K562 (cell line): ENCODE results near the gene TMX4. TPM values are rescaled to one million over a fixed set of nuclear protein-coding genes. Genes with fewer than 3 reads are reported as not detected.
"Not testable (repeated sequence)": the region's sequence is repeated elsewhere in the genome, so short reads cannot be mapped to it uniquely, and the experiment has no call there.

Source experiments
- ATAC-seq: fragments of 200-7000 bp; cut with Tn5 transposase; 3 replicates; pipeline ENCODE4 v1.9.1; 2020; ENCODE audit warnings: moderate library complexity
- BruUV-seq: library from RNA; stranded (reverse); fragments of 400-500 nt; replicated peaks from 2 replicates; lab custom pipeline; 2021; lab: Mats Ljungman, UMichigan
- CTCF ChIA-PET: fragments of 300-600 bp; formaldehyde crosslinking; extraction: SDS; loops from one replicate; lab custom pipeline; 2021; ENCODE audit warnings: low intra/inter-chr PET ratio; lab: Yijun Ruan, JAX
- POLR2A ChIA-PET: fragments of 300-600, 350-650 bp; sonication (Branson Sonifier 250); formaldehyde crosslinking; extraction: SDS; loops from one replicate; lab custom pipeline; 2021; ENCODE audit warnings: antibody characterized with exemption, inconsistent platforms; lab: Yijun Ruan, JAX
- DNase-seq, 4 experiments: peaks; one replicate each; pipeline versions ENCODE4 v3.0.0 to v3.0.0-alpha.2; 2011 to 2018; ENCODE audit warnings: low spot score in 3 of 4, mixed read lengths in 3 of 4; ENCODE audit errors: extremely low read depth in 1 of 4
- FAIRE-seq: peaks from 2 replicates; lab custom pipeline; 2011; peaks lifted over from hg19 to GRCh38; lab: Jason Lieb, UNC
- H2AFZ ChIP-seq: 2 replicates; pipeline ENCODE4 v1.6.0; 2011; ENCODE audit warnings: low read depth, low read length, control low read depth, inconsistent platforms
- H3K27ac ChIP-seq: fragments of 200-600 bp; 3 replicates; pipeline ENCODE4 v1.8.0; 2011; ENCODE audit warnings: low read depth, mild to moderate bottlenecking, control low read depth, inconsistent platforms, low read length, moderate library complexity, mixed read lengths; ENCODE audit errors: extremely low read depth
- H3K27me3 ChIP-seq, 2 experiments: fragments of 300-600 bp in 1 of 2; 2 replicates in 1 of 2; 3 replicates in 1 of 2; pipeline versions ENCODE4 v1.6.0 to v1.8.0; 2011; ENCODE audit warnings: inconsistent platforms in 2 of 2, low read length in 2 of 2, mild to moderate bottlenecking in 1 of 2, mixed read lengths in 1 of 2, moderate library complexity in 1 of 2; ENCODE audit not compliant: control insufficient read depth in 2 of 2, insufficient read depth in 2 of 2
- H3K36me3 ChIP-seq: fragments of 300-600 bp; 3 replicates; pipeline ENCODE4 v1.8.0; 2011; ENCODE audit warnings: mild to moderate bottlenecking, low read length, inconsistent platforms; ENCODE audit not compliant: control insufficient read depth, insufficient read depth
- H3K4me1 ChIP-seq, 2 experiments: fragments of 200-600 bp in 1 of 2; replicated peaks in 1 of 2; 2 replicates in 1 of 2; 3 replicates in 1 of 2; pipeline versions ENCODE4 v1.5.1 to v1.8.0; 2011; ENCODE audit warnings: inconsistent platforms in 2 of 2, low read length in 2 of 2, mild to moderate bottlenecking in 1 of 2, mixed read lengths in 1 of 2, moderate library complexity in 1 of 2; ENCODE audit not compliant: control insufficient read depth in 2 of 2, insufficient read depth in 2 of 2
- H3K4me2 ChIP-seq: 2 replicates; pipeline ENCODE4 v1.6.1; 2011; ENCODE audit warnings: low read length, control low read depth, inconsistent platforms, mixed read lengths; ENCODE audit not compliant: insufficient read depth
- H3K4me3 ChIP-seq: fragments of 200-600 bp; sonication (generic), shearing (Covaris generic); 2 replicates; pipeline ENCODE4 v1.5.1; 2016; ENCODE audit warnings: control low read depth, inconsistent platforms
- H3K79me2 ChIP-seq: fragments of 200-600 bp; 3 replicates; pipeline ENCODE4 v1.8.0; 2011; ENCODE audit warnings: low read length, inconsistent platforms; ENCODE audit not compliant: control insufficient read depth, insufficient read depth
- H3K9ac ChIP-seq, 2 experiments: 2 replicates each; pipeline versions ENCODE4 v1.6.0 to v1.6.1; 2011; ENCODE audit warnings: low read depth in 2 of 2, low read length in 2 of 2, control low read depth in 1 of 2, inconsistent platforms in 1 of 2, mild to moderate bottlenecking in 1 of 2, mixed read lengths in 1 of 2; ENCODE audit not compliant: insufficient read depth in 1 of 2
- H3K9me1 ChIP-seq: one replicate; pipeline ENCODE4 v1.6.0; 2011; ENCODE audit warnings: inconsistent platforms, mild to moderate bottlenecking, low read length, moderate library complexity; ENCODE audit not compliant: control insufficient read depth, insufficient read depth
- H3K9me3 ChIP-seq: replicated peaks from 2 replicates; pipeline ENCODE4 v1.5.1; 2011; ENCODE audit warnings: low read depth, low read length, inconsistent platforms; ENCODE audit not compliant: control insufficient read depth, insufficient read depth
- H4K20me1 ChIP-seq: replicated peaks from 2 replicates; pipeline ENCODE4 v1.6.1; 2011; ENCODE audit warnings: low read length, inconsistent platforms, mixed read lengths; ENCODE audit not compliant: control insufficient read depth, insufficient read depth
- ARHGAP35 ChIP-seq: fragments of 450-650 bp; IDR thresholded peaks from 2 replicates; pipeline ENCODE4 v1.6.1; 2018; ENCODE audit not compliant: partially characterized antibody
- HLTF ChIP-seq: fragments of 450-650 bp; IDR thresholded peaks from 2 replicates; pipeline ENCODE4 v1.6.1; 2016
- LARP7 ChIP-seq: fragments of 450-650 bp; IDR thresholded peaks from 2 replicates; pipeline ENCODE4 v1.6.1; 2016
- LEF1 ChIP-seq: fragments of 450-650 bp; IDR thresholded peaks from 2 replicates; pipeline ENCODE4 v1.6.1; 2016; ENCODE audit warnings: mild to moderate bottlenecking
- NFRKB ChIP-seq: fragments of 450-650 bp; IDR thresholded peaks from 2 replicates; pipeline ENCODE4 v1.6.1; 2016; ENCODE audit warnings: low read depth
- PHF20 ChIP-seq: fragments of 450-650 bp; IDR thresholded peaks from 2 replicates; pipeline ENCODE4 v1.6.1; 2018; ENCODE audit not compliant: partially characterized antibody
- SMARCA5 ChIP-seq: fragments of 450-650 bp; IDR thresholded peaks from 2 replicates; pipeline ENCODE4 v1.6.1; 2016
- TRIM24 ChIP-seq, 2 experiments: fragments of 450-650 bp; IDR thresholded peaks; 2 replicates each; pipeline ENCODE4 v1.6.1; 2016
- in situ Hi-C: fragments of 300-500 bp; cut with MboI; formaldehyde crosslinking; loops from 4 replicates; pipeline ENCODE4 v1.15.0; 2018; ENCODE audit warnings: inconsistent platforms, mixed read lengths
- intact Hi-C: fragments of 100-400 bp; cut with micrococcal nuclease; formaldehyde crosslinking; loops from 2 replicates; pipeline ENCODE4 v1.14.2; 2022
- polyA plus RNA-seq, 8 experiments: library from polyadenylated mRNA; depleted of rRNA in 4 of 8; stranded (reverse) in 5 of 8; unstranded in 3 of 8; fragments of >200 nt; fragmentation: Nextera tagmentation in 2 of 8; fragmentation: Illumina TruSeq in 1 of 8; extraction: Ambion mirVana in 2 of 8; extraction: Trizol in 1 of 8; gene quantifications; 2 replicates each; pipeline versions ENCODE4 v1.2.1 to v1.2.3, GENCODE V29; 2011 to 2014; ENCODE audit warnings: inconsistent platforms in 1 of 8, missing spikeins in 1 of 8
- total RNA-seq, 7 experiments: library from RNA; depleted of rRNA in 6 of 7; stranded (reverse); fragments of >200 nt in 6 of 7; fragmentation: Illumina TruSeq in 2 of 7; extraction: Trizol in 2 of 7; gene quantifications; 2 replicates each; pipeline versions ENCODE4 v1.2.1 to v1.2.3, GENCODE V29; 2011 to 2021; ENCODE audit warnings: low replicate concordance in 1 of 7
- TF ChIP-seq, protein P1 (sequence below): fragments of 450-650 bp; IDR thresholded peaks from 2 replicates; pipeline ENCODE4 v1.6.1; 2016; ENCODE audit warnings: borderline replicate concordance

Gene TMX4
- total and polyA plus RNA-seq, 9 of the 15 experiments (the other 6 are each of a cell fraction or from before 2014, with no cell fraction given), result 4.4 to 19.3 (median 10.8) TPM

DNA sequence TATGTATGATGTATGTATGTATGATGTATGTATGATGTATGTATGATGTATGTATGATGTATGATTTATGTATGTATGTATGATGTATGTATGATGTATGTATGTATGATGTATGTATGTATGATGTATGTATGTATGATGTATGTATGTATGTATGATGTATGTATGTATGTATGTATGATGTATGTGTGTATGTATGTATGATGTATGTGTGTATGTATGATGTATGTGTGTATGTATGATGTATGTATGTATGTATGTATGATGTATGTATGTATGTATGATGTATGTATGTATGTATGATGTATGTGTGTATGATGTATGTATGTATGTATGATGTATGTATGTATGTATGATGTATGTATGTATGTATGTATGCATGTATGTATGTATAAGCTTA, 12.0 kb upstream of the TMX4 start:
- FAIRE-seq, ATAC-seq, H3K9me3 ChIP-seq, H3K4me1 ChIP-seq, POLR2A ChIA-PET, H3K36me3 ChIP-seq, H3K27me3 ChIP-seq, H2AFZ ChIP-seq, H3K27ac ChIP-seq, H3K4me3 ChIP-seq, CTCF ChIA-PET, H3K79me2 ChIP-seq, DNase-seq, H3K9me1 ChIP-seq, H4K20me1 ChIP-seq, BruUV-seq, H3K4me2 ChIP-seq, H3K9ac ChIP-seq, intact Hi-C loops: not testable (repeated sequence)
- TF ChIP-seq TRIM24 (IDR thresholded peaks at IDR 0.05) (0 out of 4 replicates have a peak, but pooled peaks have one; percentile 34 to 47), ARHGAP35 (peak; percentile 76), NFRKB (peak; percentile 95), SMARCA5 (peak; percentile 61; the same call in 1 of the 2 replicates), LEF1 (peak; percentile 79), LARP7 (0 out of 2 replicates have a peak, but pooled peaks have one; percentile 44), PHF20 (peak; percentile 97), HLTF (peak; percentile 76; the same call in 1 of the 2 replicates)
- TF ChIP-seq, protein P1, sequence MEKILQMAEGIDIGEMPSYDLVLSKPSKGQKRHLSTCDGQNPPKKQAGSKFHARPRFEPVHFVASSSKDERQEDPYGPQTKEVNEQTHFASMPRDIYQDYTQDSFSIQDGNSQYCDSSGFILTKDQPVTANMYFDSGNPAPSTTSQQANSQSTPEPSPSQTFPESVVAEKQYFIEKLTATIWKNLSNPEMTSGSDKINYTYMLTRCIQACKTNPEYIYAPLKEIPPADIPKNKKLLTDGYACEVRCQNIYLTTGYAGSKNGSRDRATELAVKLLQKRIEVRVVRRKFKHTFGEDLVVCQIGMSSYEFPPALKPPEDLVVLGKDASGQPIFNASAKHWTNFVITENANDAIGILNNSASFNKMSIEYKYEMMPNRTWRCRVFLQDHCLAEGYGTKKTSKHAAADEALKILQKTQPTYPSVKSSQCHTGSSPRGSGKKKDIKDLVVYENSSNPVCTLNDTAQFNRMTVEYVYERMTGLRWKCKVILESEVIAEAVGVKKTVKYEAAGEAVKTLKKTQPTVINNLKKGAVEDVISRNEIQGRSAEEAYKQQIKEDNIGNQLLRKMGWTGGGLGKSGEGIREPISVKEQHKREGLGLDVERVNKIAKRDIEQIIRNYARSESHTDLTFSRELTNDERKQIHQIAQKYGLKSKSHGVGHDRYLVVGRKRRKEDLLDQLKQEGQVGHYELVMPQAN, result 0 out of 2 replicates have a peak, but pooled peaks have one; percentile 33
- in situ Hi-C loops, result loop anchor here (25.0 kb wide), 2 partner anchors 356 to 681 kb away; no protein-coding TSS in a partner anchor
